Measurements from ENCODE around the gene ADGRB2. TPM values are rescaled to one million over a fixed set of nuclear protein-coding genes. Genes with fewer than 3 reads are reported as not detected.

ADGRB2 gene
- total RNA-seq, 4 donors from 2014 or later: 1.6 to 10.5 (median 4.1) TPM

DNA sequence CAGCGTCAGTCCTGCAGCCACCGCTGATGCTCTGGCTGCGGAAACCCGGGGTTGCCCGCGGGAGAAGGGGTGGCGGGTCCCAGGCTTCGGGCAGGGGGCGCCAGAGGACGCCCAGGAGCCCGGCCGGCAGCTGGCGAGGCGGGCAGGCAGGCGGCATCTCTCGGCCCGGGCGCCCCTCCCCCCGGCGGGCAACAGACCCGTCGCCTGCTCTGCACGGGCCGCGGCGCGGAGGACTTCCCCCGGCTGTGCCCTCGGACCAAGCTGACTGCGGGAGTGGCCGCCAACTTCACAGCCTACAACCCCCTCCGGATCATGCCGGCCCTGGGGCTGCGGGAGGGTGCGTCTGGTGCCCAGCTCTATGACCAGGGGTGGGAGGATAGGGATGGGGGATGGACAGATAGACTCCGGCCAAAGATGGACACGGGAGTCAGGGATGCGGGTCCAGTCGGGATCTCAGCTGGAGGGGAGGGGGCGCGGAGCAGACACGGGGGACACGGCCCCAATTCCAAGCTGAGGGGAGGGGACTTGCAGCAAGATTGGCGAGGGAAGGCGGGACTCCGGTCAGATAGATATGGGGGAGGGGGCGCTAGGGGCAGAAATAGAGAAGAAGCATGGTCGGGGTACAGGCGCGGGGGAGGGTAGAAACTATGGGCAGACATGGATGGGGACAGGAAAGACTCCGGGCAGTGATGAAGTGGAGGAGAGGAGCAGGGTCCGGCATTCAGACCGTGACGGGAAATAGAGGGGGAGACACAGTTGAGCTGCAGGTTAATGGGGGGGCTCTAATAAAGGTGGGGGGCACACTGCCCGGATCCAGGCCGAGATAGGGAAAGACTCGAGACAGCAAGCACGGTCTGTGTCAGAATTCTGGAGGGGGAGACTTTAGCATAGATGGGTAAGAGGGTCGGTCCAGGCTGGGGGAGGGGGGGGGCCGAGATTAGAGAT lies 1.1 kb downstream of the ADGRB2 start:
- TF ChIP-seq EP300 (IDR thresholded peaks at IDR 0.05): no peak
- no peak for TF ChIP-seq POLR2A (IDR thresholded peaks at IDR 0.05)
- TF ChIP-seq, protein P1, sequence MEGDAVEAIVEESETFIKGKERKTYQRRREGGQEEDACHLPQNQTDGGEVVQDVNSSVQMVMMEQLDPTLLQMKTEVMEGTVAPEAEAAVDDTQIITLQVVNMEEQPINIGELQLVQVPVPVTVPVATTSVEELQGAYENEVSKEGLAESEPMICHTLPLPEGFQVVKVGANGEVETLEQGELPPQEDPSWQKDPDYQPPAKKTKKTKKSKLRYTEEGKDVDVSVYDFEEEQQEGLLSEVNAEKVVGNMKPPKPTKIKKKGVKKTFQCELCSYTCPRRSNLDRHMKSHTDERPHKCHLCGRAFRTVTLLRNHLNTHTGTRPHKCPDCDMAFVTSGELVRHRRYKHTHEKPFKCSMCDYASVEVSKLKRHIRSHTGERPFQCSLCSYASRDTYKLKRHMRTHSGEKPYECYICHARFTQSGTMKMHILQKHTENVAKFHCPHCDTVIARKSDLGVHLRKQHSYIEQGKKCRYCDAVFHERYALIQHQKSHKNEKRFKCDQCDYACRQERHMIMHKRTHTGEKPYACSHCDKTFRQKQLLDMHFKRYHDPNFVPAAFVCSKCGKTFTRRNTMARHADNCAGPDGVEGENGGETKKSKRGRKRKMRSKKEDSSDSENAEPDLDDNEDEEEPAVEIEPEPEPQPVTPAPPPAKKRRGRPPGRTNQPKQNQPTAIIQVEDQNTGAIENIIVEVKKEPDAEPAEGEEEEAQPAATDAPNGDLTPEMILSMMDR (IDR thresholded peaks at IDR 0.05): peak; percentile 57 to 81 (median 74)
- peak overlapping the region in 1 of 4 donors; percentile 7 for H3K27ac ChIP-seq
- H3K36me3 ChIP-seq: no peaks in the 10 kb centered on the region
- H3K4me1 ChIP-seq: peaks cover 0 to 47% (median 26%) of the 10 kb centered on the region in 4 donors
- H3K27me3 ChIP-seq: peaks cover 0 to 25% of the 10 kb centered on the region in 2 donors
- WGBS, 2 donors: 2 to 3% methylated on average over 24 to 37 of the region's 60 CpGs
- no peaks in the 10 kb centered on the region for H3K9me3 ChIP-seq
- DNase-seq (ENCODE audit: low spot score in 2 of 2): no peak
- peak overlapping the region; percentile 36 to 65 (median 46) for H3K4me3 ChIP-seq

DNA sequence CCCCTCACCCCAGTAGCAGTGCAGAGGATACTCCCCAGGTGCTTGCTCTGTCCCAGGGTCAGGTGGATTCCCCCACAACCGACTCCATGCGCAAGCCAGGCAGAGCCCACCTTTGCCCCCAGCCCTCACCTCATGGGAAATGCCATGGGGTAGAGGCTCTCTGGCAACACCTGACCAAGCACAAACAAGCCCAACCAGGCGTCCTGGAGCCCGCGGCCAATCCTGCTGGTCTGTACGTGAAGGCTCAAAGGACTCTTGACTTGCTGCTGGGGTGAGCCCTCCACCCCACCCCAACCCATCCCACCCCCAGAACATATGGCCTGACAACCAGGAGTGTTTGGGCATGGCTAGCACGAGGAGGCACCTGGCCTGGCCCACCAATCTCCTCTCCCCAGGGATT lies 1.8 kb downstream of the ADGRB2 start:
- no peak for DNase-seq (ENCODE audit: low spot score in 2 of 2)
- no peak for TF ChIP-seq EP300 (IDR thresholded peaks at IDR 0.05)
- TF ChIP-seq, protein P1 (IDR thresholded peaks at IDR 0.05): no peak
- no peak for TF ChIP-seq POLR2A (IDR thresholded peaks at IDR 0.05)
- H3K9me3 ChIP-seq: no peaks in the 10 kb centered on the region
- H3K36me3 ChIP-seq: no peaks in the 10 kb centered on the region
- WGBS, 2 donors: 21 to 37% methylated on average over 6 to 7 of the region's 7 CpGs
- peaks cover 0 to 25% of the 10 kb centered on the region in 2 donors for H3K27me3 ChIP-seq
- H3K4me1 ChIP-seq: peaks cover 0 to 47% (median 26%) of the 10 kb centered on the region in 4 donors
- H3K4me3 ChIP-seq: peak overlapping the region in 2 of 4 donors; percentile 36 to 65
- H3K27ac ChIP-seq: no peak overlapping the region

DNA sequence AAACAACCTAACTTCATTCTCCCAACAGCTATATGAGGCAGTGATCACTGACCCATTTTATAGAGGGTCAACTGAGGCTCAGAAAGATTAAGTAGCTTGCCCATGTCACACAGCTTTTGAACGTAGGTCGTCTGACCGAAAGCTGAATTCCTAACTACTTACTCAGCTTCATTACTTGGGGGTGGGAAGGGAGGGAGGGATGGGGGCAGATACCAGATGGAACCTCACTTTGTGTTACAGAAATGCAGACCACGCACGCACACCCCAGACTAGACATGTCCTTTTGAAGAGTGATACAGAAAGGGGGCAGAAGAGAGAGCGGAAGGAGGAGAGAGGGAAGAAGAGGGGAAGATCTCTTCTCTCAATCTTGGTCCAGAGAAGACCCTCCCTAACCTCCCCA lies 2.3 kb downstream of the ADGRB2 start:
- TF ChIP-seq EP300 (IDR thresholded peaks at IDR 0.05): no peak
- TF ChIP-seq, protein P1 (IDR thresholded peaks at IDR 0.05): no peak
- no peak for TF ChIP-seq POLR2A (IDR thresholded peaks at IDR 0.05)
- Histone ChIP-seq H3K4me1 (peaks cover 0 to 47% (median 26%) of the 10 kb centered on the region in 4 donors), H3K27me3 (peaks cover 0 to 25% of the 10 kb centered on the region in 2 donors), H3K36me3 (no peaks in the 10 kb centered on the region), H3K27ac (no peak overlapping the region), H3K9me3 (no peaks in the 10 kb centered on the region), H3K4me3 (no peak overlapping the region)
- DNase-seq (ENCODE audit: low spot score in 2 of 2): no peak
- 59 to 64% methylated on average over 6 of the region's 6 CpGs for WGBS, 2 donors

DNA sequence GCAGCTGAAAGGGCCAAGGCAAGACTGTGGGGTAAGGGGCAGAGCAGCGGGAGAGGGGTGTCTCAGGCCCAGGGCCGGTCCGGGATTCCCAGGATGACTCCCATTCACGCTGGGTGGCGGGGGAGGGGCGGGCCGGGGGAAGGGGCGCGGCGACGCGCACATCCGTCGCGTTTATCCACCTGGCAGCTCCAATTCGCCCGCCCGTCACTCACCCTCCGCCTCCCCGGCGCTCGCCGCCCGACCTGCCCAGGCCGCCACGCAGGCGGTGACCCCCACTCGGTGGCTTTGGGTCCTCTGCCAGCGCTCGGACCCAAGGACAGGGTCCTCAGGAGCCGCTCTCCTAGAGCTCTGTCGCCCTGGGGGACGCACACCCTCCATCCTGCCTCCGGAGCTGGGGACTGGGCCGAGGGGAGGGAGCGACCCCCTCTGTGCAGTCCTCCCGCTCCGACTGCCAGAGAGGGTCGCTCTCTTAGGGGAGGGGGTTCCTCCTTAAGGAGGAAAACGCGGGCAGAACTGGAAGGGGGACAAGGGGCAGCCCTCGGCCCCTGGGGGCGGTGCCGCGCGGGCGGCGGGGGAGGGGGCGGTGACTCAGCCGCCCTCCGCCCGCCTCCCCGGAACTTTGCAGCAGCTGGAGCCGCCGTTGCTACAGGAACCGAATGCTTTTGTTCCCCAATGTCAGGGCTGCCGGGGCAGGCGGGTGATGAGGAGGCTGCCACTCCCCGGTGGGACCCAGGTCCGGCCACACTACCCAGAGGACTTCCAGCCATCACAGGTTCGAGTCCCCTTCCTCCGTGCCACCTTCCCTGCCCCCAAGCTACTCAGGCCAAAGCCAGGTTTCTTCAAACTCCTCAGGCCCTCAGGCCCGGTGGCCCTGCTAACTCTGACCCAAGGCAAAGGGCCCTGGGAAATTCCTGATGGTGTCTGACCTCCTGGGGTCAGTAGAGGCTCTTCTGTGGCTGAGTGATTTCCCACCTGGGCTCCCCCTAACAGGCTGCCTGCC lies 3.4 kb downstream of the ADGRB2 start:
- H3K4me3 ChIP-seq: peak overlapping the region; percentile 33 to 54 (median 44)
- peaks cover 0 to 49% (median 29%) of the 10 kb centered on the region in 4 donors for H3K4me1 ChIP-seq
- H3K27ac ChIP-seq: peak overlapping the region in 2 of 4 donors; percentile 49 to 50
- WGBS, 2 donors: 5% methylated on average over 26 to 43 of the region's 63 CpGs
- H3K27me3 ChIP-seq: peaks cover 0 to 25% of the 10 kb centered on the region in 2 donors
- no peaks in the 10 kb centered on the region for H3K9me3 ChIP-seq
- TF ChIP-seq POLR2A (IDR thresholded peaks at IDR 0.05) (no peak), EP300 (IDR thresholded peaks at IDR 0.05) (no peak)
- TF ChIP-seq, protein P1 (IDR thresholded peaks at IDR 0.05): no peak
- DNase-seq (ENCODE audit: low spot score in 2 of 2): no peak
- no peaks in the 10 kb centered on the region for H3K36me3 ChIP-seq
